ENCODE results near the gene RBM3.
A peak's percentile ranks its signal among the peaks of the same experiment; 100 is the strongest.

GRCh38 chrX:48539345-48540027, 34.8 kb upstream of the RBM3 start, which contains the start of gene TBC1D25:
- TF ChIP-seq CTCF (IDR thresholded peaks at IDR 0.05) (peak; percentile 32 to 49 (median 34)), POLR2A (IDR thresholded peaks at IDR 0.05; ENCODE audit: low read depth) (peak; percentile 29), POLR2AphosphoS5 (IDR thresholded peaks at IDR 0.05) (peak; percentile 75 to 77), EP300 (IDR thresholded peaks at IDR 0.05) (no peak)

Measured in esophagus muscularis mucosa (tissue), 4 donors.